NB4 (cell line): ENCODE measurements around the gene ERCC2.
"Not testable (repeated sequence)": the region's sequence is repeated elsewhere in the genome, so short reads cannot be mapped to it uniquely, and the experiment has no call there.

Source experiments
- DNase-seq: peaks from one replicate; pipeline ENCODE4 v3.0.0; 2010; ENCODE audit warnings: low read depth
- H3K4me3 ChIP-seq: one replicate; pipeline ENCODE4 v1.5.1; 2011; ENCODE audit warnings: mild to moderate bottlenecking, low read depth, low read length, moderate library complexity
- CTCF ChIP-seq: IDR thresholded peaks from one replicate; pipeline ENCODE4 v1.5.1; 2012; ENCODE audit warnings: low read depth, low read length
- MAX ChIP-seq: IDR thresholded peaks from 2 replicates; pipeline ENCODE4 v1.6.1; 2011; ENCODE audit warnings: low read depth, low read length
- MYC ChIP-seq: IDR thresholded peaks from 2 replicates; pipeline ENCODE4 v1.6.1; 2011; ENCODE audit warnings: low read depth, low read length
- POLR2A ChIP-seq: IDR thresholded peaks from 2 replicates; pipeline ENCODE4 v1.6.1; 2011; ENCODE audit warnings: mild to moderate bottlenecking; ENCODE audit not compliant: insufficient read length; ENCODE audit errors: extremely low read depth

Gene ERCC2

GRCh38 chr19:45314708-45315245, 55.6 kb downstream of the ERCC2 start:
- no peak for TF ChIP-seq CTCF
- TF ChIP-seq POLR2A, result no peak
- no peak for TF ChIP-seq MAX
- no peak for TF ChIP-seq MYC
- no peak for DNase-seq
- no peak overlapping the region for H3K4me3 ChIP-seq

DNA sequence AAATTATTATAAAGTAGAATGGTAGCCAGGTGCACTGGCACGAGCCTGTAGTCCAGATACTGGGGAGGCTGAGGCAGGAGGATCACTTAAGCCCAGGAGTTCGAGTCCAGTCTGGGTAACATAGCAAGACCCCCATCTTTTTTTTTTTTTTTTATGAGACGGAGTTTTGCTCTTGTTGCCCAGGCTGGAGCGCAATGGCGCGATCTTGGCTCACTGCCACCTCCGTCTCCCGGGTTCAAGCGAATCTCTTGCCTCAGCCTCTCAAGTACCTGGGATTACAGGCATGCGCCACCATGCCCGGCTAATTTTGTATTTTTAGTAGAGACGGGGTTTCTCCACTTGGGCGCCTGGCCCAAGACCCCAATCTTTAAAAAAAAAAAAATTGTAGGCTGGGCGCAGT, 58.1 kb downstream of the ERCC2 start:
- DNase-seq, H3K4me3 ChIP-seq: not testable (repeated sequence)

DNA sequence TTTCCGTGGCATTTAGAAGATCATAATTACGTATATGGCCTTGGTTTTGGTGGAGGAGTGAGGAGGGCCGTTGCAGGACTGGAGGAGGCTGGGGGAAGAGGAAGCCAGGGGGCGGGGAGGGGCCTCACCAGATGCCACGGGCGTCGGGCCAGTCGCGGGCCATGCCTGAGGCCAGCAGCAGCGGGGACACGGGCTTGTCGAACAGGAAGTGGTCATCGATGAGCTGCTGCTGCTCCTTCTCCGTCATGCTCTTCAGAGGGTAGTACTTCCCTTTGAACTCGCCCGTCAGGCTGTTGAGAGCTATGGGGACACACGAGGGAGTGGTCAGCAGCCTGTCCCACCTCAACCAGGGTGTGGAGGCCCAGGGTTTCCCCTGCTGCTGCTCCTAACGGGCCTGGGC, 58.8 kb downstream of the ERCC2 start:
- DNase-seq, result peak; percentile 73
- H3K4me3 ChIP-seq, result no peak overlapping the region
- TF ChIP-seq POLR2A (no peak), CTCF (no peak), MYC (no peak), MAX (no peak)

- H3K4me3 ChIP-seq, DNase-seq: not testable (repeated sequence)
These were observed 61.1 kb downstream of the ERCC2 start for GRCh38 chr19:45309322-45309721.

- TF ChIP-seq MAX, result no peak
- TF ChIP-seq MYC, result no peak
- no peak for TF ChIP-seq POLR2A
- no peak for TF ChIP-seq CTCF
- H3K4me3 ChIP-seq, result no peak overlapping the region
- no peak for DNase-seq
These were observed 63.0 kb downstream of the ERCC2 start for GRCh38 chr19:45307361-45307760.

DNA sequence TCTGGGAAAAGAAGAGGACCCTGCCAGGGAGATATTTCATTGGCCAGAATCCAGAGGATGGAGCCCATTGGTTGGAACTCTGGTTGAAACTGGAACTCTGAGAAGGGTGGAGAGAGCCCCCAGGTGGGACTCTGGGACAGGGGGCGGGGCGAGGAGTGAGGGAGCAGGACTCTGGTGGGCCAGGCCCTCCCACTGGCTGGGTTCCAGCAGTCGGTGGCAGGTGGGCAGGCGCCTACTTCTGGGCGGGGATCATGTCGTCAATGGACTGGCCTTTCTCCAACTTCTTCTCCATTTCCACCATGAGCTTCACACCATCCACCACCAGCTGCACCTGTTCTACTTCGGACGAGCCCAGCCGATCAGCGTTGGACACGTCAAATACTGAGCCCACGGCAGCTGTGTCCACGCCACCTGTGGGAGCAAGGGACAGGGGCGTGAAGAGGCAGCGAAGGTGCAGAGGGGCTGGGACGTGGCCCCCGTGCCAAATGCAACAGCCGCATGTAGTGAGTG, 63.8 kb downstream of the ERCC2 start:
- H3K4me3 ChIP-seq, result no peak overlapping the region
- no peak for DNase-seq
- TF ChIP-seq MAX, result no peak
- no peak for TF ChIP-seq CTCF
- TF ChIP-seq MYC, result no peak
- no peak for TF ChIP-seq POLR2A

DNA sequence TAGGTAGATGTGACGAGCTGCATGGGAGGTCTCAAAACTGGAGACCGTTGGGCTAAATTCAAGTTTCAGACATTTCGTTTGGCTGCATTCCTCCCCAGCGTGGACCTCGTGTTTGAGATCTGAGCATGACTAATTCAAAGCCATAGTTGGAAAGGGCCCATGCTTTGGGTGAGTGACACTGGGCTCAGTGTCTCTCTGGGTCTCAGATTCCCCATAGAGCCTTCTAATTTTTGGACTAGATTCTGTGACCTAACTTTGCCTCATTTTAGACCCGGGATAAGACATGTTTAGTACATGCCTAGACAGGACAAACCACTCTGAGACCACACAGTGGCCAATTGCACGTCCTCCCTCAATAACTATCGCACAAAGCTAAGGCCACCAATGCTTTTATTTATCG, 64.3 kb downstream of the ERCC2 start:
- TF ChIP-seq MAX (no peak), CTCF (no peak), POLR2A (no peak), MYC (no peak)
- no peak for DNase-seq
- H3K4me3 ChIP-seq, result no peak overlapping the region
